ELF-1 (cell line): ENCODE results near the gene N4BP2L1.
"Not testable (repeated sequence)": the region's sequence is repeated elsewhere in the genome, so short reads cannot be mapped to it uniquely, and the experiment has no call there.

Experiments used
- DNase-seq: peaks from one replicate; pipeline ENCODE4 v3.0.0-alpha.2; 2016; ENCODE audit warnings: low read depth, low spot score

Gene N4BP2L1

DNA sequence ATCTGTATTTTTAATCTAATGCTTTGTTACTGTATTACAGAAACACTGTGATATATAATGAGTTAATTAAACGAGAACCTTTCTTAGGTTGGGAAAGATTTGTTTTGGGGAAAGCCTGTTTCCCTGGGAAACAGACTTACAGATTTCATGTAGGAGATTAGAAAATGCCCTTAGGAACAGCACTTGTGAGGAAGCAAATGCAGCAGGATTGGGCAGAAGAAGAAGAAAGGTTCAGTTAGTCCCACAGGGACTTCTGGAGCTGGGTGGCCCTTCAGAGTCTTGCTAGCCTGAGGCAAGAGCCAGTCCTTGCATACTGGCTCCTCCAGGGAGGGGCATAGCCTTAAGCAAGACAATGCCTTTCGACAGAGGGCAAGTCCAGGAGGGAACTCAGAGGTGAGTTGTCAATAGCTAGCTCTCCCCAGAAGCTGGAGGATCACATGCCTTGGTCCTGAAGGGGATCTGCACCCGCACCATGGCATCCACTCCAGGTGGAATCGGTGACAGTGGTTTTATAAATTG, 36.8 kb downstream of the N4BP2L1 start:
- peak; percentile 87 for DNase-seq

DNA sequence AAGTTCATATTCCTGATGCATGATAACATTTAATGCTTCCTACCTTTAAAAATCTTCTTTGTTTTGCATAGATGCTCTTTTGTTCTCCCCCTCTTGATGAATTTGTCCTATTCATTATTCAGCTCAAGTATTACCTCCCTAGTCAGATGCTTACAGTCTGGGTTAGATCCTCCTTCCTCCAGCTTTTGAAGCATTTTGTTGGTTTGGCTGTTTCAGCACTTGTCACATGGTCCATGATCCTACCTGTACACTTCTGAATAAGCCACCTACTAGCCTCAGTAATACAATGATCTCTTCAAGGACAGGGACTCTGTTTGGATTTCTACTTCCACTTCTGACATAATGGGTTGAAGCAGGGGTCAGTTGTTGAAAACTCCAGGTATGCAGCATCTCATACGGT, 37.4 kb downstream of the N4BP2L1 start:
- DNase-seq: no peak

DNA sequence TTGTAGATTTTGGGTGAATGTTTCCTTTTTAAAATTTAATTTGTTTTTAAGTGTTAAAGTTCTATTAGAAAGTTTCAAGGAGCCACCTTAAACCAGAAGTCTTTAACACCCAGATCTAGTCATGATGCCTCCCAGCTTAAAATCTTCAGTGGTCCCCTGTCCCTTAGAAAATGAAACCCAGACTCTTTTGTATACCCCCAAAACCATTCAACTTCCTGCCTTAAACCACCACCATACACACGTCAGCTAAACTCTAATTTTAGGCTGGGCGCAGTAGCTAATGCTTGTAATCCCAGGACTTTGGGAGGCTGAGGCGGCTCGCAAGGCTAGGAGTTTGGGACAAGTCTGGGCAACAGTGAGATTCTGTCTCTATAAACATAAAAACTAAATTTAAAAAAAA, 37.9 kb downstream of the N4BP2L1 start:
- no peak for DNase-seq

DNA sequence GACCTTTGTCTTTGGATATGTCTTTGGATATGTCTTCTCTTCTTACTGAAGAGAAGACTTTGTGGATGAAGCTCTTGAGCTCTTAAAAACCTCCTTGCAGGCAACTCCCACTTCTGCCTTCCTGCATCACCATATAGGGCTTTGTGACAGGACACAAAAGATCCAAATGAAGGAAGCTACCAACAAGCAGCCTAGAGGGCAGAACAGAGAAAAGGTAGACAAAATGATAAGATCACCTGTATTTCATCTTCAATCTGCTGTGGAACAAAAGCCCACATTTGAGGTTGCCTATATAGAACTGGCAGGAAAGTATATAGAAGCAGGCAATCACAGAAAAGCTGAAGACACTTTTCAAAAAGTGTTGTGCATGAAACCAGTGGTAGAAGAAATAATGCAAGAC, 42.5 kb downstream of the N4BP2L1 start:
- no peak for DNase-seq

DNA sequence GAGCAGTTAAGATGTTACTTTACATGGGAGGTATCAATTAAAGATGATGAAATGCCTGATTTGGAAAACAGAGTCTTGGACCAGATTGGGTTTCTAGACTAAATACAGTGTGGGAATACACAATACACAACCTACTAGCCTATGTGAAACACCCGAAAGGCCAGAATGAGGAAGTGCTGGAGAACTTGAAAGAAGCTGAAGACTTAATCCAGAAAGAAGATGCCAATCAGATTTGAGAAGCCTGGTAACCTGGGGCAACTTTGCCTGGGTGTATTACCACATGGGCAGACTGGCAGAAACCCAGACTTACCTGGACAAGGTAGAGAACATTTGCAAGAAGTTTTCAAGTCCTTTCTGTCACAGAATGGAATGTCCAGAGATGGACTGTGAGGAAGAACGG, 43.2 kb downstream of the N4BP2L1 start:
- no peak for DNase-seq

DNA sequence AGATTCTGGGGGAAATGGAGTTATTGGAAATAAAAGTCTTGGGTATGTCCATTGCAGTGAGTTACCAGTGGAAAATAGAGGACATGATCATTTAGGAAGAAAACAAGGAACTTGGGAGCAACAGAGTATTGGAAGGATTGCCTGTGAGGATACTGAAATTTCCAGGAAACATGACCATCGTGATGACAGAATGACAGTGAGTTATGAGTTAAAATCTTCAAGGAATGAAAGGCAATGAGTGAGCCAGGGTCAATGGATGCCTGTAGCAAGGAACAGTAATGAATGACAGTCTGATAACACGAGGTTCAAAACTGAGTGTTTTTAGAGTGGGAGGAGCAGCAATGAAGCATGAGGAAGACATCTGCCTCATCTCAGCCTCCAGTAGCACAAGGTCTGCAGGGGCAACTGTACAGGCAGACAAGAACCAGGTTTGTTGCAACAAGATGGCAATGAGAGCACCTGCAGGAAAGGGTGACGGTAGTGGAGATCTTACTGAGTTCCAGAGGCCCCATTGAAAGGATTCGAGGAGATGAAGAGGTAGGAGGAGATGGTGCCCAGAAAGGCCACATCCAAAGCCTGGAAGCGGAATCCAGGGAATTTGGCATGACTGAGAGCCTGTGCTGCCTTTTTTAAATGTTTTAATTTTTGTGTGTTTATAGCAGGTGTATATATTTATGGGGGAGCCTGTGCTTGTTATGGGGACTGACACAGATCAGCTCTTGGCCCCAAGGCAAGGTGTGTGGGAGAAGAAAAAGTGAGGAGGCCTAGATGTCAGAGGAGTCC, 43.9 kb downstream of the N4BP2L1 start:
- DNase-seq: no peak

DNA sequence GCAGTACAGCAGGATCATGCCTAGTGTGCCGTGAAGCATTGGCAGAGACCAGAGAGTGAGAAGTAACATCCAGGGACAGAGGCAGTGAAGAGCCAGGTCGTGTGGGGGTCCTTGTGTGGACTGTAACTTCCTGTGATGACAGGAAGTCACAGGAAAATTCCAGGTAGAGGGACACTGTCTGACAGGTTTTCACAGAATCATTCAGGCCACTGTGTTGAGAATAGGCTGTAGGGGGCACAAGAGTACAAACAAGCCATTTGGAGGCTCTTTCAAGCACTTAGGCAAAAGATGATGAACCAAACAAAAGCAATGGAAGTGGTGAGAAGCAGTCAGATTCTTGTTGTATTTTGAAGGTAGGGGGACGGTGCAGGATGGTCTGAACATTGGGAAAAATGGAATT, 46.4 kb downstream of the N4BP2L1 start:
- DNase-seq: peak; percentile 47

DNA sequence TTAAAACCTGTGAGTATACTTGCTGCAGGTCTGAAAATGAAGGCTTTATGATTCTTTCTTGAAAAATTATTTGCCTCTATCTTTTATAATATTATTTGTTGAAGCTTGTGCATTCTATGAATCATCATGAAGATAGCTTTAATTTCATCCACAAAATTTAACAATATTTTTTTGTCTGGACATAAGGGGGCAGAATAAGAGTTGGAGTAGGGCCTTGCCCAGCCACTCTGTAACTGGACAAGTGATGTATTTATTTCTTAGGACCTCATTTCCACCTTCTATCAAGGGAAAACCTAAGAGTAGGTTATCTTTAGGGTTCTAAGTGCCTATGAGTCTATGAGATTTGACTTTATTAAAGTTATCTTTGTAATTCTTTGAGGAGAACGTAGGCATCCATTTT, 49.9 kb downstream of the N4BP2L1 start:
- no peak for DNase-seq

DNA sequence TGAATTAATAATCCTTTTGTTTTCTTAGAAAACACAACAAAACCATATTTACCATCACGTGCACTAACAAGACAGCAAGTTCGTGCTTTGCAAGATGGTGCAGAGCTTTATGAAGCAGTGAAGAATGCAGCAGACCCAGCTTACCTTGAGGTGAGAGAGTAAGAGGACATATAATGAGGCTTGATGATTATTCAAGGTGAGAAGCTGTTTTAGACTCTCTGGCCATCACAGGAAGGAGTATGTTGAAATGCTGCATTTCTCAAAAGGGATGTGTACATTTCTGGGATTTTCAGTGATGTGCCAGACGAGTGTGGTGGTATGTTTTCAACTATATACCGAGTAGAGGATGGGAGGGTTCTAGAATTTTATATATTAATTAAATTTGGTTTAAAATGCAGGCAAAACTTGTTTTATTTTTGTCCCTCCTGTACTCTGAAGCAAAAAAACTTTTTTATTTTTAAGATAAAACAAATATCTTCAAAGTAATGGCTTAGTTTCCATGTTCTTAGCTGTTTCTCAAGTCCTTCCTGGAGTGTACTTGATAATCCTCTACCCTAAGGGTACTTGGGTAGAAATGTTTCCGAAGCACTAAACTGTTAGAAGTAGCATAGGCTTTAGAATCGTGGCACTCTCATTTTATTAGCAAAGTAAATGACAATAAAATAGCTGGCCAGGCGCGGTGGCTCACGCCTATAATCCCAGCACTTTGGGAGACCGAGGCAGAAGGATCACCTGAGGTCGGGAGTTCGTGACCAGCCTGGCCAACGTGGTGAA, 51.1 kb downstream of the N4BP2L1 start:
- no peak for DNase-seq

DNA sequence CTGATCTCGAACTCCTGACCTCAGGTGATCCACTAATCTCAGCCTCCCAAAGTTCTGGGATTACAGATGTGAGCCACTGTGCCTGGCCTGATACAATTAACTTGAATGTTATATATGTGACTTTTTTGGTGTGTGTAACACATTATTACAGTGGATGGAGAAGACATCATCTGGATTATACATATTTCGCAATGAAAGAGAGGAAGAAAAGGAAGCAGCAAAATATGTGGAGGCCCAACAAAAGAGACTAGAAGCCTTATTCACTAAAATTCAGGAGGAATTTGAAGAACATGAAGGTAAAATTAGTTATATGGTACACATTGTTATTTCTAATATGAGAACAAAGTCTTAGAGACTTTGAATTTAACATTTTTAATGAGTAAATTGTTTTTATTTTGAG, 57.1 kb downstream of the N4BP2L1 start:
- DNase-seq: no peak

DNA sequence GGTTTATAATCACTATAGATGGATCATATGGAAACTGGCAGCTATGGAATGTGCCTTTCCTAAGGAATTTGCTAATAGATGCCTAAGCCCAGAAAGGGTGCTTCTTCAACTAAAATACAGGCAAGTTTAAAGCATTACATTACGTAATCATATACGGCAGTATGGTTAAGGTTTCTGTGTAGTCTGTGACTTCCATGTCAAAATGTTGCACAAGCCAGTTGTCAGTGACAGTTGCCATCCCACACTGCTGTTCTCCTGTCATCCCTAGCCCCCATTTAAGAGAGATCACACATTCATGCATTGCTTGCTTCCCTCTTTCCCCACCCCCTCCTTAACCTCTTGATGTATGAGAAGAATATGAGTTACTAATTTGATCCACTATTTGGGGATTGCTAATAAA, 65.4 kb downstream of the N4BP2L1 start:
- DNase-seq: no peak

DNA sequence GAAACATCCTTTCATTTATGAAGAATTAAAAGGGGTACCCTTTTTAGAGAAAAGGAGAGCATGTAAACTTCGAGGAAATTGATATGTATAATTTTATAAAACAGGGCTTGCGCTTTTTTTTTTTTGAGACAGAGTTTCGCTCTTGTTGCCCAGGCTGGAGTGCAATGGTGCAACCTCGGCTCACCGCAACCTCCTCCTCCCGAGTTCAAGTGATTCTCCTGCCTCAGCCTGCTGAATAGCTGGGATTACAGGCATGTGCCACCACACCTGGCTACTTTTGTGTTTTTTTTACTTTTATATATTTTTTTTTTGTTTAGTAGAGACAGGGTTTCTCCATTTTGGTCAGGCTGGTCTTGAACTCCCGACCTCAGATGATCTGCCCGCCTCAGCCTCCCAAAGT, 72.0 kb downstream of the N4BP2L1 start:
- not testable (repeated sequence) for DNase-seq

DNA sequence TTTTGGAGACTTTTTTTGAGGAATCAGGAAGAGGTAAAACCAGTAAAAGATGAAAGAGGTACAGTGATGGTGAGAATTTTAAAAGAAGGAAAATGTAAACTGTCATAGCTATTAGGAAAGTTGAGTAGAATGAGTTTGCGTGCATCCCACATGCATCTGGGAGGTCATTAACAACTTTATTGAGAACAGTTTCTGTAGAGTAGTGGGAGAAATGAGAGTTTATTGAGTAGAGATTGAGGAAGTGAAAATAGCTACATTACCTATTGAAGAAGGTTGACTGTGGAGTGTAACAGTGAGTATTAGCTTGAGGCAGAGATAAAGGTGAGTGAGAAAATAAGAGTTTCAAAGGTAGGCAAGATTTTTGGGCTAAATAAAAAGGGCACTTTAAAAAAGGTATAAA, 73.9 kb downstream of the N4BP2L1 start:
- no peak for DNase-seq

DNA sequence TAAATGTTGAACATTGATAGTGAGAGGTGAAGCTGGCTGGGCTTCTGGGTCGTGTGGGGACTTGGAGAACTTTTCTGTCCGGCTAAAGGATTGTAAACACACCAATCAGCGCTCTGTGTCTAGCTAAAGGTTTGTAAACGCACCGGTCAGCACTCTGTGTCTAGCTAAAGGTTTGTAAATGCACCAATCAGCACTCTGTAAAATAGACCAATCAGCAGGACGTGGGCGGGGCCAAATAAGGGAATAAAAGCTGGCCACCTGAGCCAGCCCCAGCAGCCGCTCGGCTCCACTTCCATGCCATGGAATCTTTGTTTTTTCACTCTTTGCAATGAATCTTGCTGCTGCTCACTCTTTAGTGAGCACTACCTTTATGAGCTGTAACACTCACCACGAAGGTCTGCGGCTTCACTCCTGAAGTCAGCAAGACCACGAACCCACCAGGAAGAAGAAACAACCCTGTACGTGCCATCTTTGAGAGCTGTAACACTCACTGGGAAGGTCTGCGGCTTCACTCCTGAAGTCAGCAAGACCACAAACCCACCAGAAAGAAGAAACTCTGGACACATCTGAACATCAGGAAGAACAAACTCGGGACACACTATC, 77.0 kb downstream of the N4BP2L1 start:
- not testable (repeated sequence) for DNase-seq
